Posterior vena cava (tissue), 2 donors: ENCODE results near the gene HOXA11. TPM values are rescaled to one million over a fixed set of nuclear protein-coding genes. Genes with fewer than 3 reads are reported as not detected.

Experiments
- DNase-seq: peaks from one replicate; pipeline ENCODE4 v3.0.0-alpha.2; 2020; ENCODE audit warnings: low spot score
- intact Hi-C, 2 donors: fragments of 100-400 bp; cut with DNase I; formaldehyde crosslinking; loops; one replicate each; pipeline versions ENCODE4 v1.14.1 to v1.14.2; 2022 to 2023
- total RNA-seq, 2 donors: library from RNA; stranded (reverse); fragmentation: NEBNext Ultra II Directional; extraction: Animal tissue kit (Norgen Biotek cat#: 25700); gene quantifications; one replicate each; pipeline ENCODE4 v1.2.1, GENCODE V29; 2021
- donor health status: DM: yes; HTN: yes; CAD: no.
- donor health status: DM: yes; HTN: yes; CAD: no.

HOXA11 gene
- total RNA-seq, 2 donors from 2014 or later, result 0.51 to 1.1 TPM

GRCh38 chr7:27145914-27146412, 39.1 kb downstream of the HOXA11 start:
- intact Hi-C loops, result no loop called here
- no peak for DNase-seq

- intact Hi-C loops, result no loop called here
- no peak for DNase-seq
These were observed 39.7 kb downstream of the HOXA11 start for GRCh38 chr7:27145165-27145913.

- intact Hi-C loops, result loop anchor here in 1 of 2 donors (1.0 kb wide), 1 partner anchor 460 kb away; no protein-coding TSS in a partner anchor
- no peak for DNase-seq
These were observed 40.3 kb downstream of the HOXA11 start for GRCh38 chr7:27144781-27145164.

- intact Hi-C loops, result loop anchor here in 1 of 2 donors (1.0 kb wide), 1 partner anchor 460 kb away; no protein-coding TSS in a partner anchor
- DNase-seq, result no peak
These were observed 40.9 kb downstream of the HOXA11 start for GRCh38 chr7:27143950-27144780.

- intact Hi-C loops, result no loop called here
- DNase-seq, result peak; percentile 92
These were observed 41.7 kb downstream of the HOXA11 start, which contains the start of gene HOXA5 for GRCh38 chr7:27143023-27143949. Gene HOXA5 (minus strand): TSS chr7:27143681. CDS start chr7:27143607, 74 bp downstream.

GRCh38 chr7:27142580-27143022, 42.4 kb downstream of the HOXA11 start:
- no peak for DNase-seq
- intact Hi-C loops, result no loop called here

- intact Hi-C loops, result no loop called here
- DNase-seq, result no peak
These were observed 43.0 kb downstream of the HOXA11 start for GRCh38 chr7:27141923-27142579.

- intact Hi-C loops, result no loop called here
These were observed 43.7 kb downstream of the HOXA11 start for GRCh38 chr7:27141137-27141922.

GRCh38 chr7:27140126-27140857, 44.7 kb downstream of the HOXA11 start:
- no peak for DNase-seq
- intact Hi-C loops, result no loop called here

More at GRCh38 chr7:27141137-27141922, 43.7 kb downstream of the HOXA11 start:
- DNase-seq, result no peak

GRCh38 chr7:27139334-27140125, 45.5 kb downstream of the HOXA11 start:
- intact Hi-C loops, result no loop called here

GRCh38 chr7:27138985-27139333, 46.1 kb downstream of the HOXA11 start:
- no peak for DNase-seq
- intact Hi-C loops, result no loop called here

More at GRCh38 chr7:27139334-27140125, 45.5 kb downstream of the HOXA11 start:
- DNase-seq, result no peak

- no peak for DNase-seq
- intact Hi-C loops, result no loop called here
These were observed 46.6 kb downstream of the HOXA11 start for GRCh38 chr7:27138472-27138871.

- intact Hi-C loops, result no loop called here
These were observed 47.3 kb downstream of the HOXA11 start for GRCh38 chr7:27137640-27138315.

GRCh38 chr7:27134392-27134791, 50.6 kb downstream of the HOXA11 start:
- intact Hi-C loops, result no loop called here
- no peak for DNase-seq

More at GRCh38 chr7:27137640-27138315, 47.3 kb downstream of the HOXA11 start:
- no peak for DNase-seq

GRCh38 chr7:27133409-27134231, 51.4 kb downstream of the HOXA11 start:
- intact Hi-C loops, result no loop called here
- DNase-seq, result no peak
